ENCODE measurements around the gene TJP2.
A peak's percentile ranks its signal among the peaks of the same experiment; 100 is the strongest.

TJP2 gene

GRCh38 chr9:69191231-69191630 is 17.2 kb downstream of the TJP2 start:
- DNase-seq (ENCODE audit: low read depth, low spot score), result no peak

GRCh38 chr9:69192214-69192613 is 18.1 kb downstream of the TJP2 start:
- DNase-seq (ENCODE audit: low read depth, low spot score), result no peak

- no peak for DNase-seq (ENCODE audit: low read depth, low spot score)
Measured at GRCh38 chr9:69193685-69194032, 19.6 kb downstream of the TJP2 start.

- DNase-seq (ENCODE audit: low read depth, low spot score), result no peak
Measured at GRCh38 chr9:69194702-69195418, 20.8 kb downstream of the TJP2 start.

GRCh38 chr9:69195668-69196067 is 21.6 kb downstream of the TJP2 start:
- DNase-seq (ENCODE audit: low read depth, low spot score), result no peak

GRCh38 chr9:69197687-69198086 is 23.6 kb downstream of the TJP2 start:
- DNase-seq (ENCODE audit: low read depth, low spot score), result no peak

DNA sequence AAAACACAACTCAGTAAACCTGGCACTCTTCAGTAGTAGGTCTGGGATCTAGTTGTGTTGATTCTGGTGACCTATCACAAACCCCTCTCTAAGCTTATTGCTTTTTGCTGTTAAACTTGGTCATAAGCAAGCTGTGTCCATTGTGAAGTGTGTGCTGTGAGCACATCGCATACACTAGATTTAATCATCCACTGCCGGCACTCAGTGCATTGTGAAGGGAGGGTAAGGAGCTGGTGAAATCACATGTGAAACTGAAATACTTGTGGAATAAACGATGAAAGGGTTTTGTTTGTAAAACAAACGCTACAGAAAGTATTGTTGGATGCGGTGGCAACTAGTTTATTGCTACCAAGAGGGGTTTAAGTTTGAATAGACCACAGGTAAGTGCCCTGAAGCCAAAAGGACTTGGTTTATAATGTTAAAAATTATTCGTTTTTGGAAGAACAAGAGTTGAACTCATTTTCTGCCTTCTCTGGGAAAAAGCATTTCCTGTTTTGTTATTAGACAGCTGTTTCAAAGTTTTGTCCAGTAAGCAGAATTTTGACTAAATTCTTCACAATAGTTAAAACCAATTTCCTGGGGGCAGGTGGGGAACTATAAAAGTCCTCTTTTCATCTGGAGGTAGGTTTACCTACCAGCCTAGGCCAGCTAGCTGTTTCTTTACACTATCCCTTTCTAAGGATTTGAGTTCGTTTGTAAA is 24.6 kb downstream of the TJP2 start:
- no peak for DNase-seq (ENCODE audit: low read depth, low spot score)

DNA sequence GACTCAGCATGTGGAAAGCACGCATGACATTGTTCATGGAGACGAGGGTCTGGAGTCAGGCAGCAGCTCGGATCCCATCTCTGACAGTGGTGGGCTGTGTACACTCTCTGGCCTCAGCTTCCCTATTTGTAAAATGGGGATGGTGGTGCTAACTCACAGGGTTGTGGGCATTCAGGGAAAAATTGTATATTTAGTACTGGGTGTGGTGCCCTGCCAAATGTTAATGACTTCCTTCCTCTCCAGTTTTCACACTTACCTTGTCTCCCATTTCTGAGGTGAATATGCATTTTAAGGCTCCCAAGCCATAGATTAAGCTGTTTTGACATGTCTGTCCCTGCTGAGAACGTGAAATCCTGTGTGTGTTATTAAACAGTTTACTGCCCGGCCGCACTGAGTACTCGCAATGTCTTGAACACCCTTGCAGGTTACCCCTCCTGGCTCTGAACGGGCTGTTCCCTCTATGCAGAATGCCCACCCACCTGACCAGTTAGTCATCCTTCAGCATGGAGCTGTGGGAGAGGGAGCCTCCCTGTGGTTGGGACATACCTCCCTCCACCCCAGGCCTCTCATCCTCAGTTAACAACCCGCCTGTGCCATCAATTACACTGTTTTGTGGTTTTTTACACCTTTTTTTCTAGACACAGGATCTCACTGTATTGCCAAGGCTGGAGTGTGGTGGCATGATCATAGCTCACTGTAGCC is 25.8 kb downstream of the TJP2 start:
- DNase-seq (ENCODE audit: low read depth, low spot score), result peak; percentile 32

GRCh38 chr9:69202556-69202955 is 28.5 kb downstream of the TJP2 start:
- DNase-seq (ENCODE audit: low read depth, low spot score), result no peak

DNA sequence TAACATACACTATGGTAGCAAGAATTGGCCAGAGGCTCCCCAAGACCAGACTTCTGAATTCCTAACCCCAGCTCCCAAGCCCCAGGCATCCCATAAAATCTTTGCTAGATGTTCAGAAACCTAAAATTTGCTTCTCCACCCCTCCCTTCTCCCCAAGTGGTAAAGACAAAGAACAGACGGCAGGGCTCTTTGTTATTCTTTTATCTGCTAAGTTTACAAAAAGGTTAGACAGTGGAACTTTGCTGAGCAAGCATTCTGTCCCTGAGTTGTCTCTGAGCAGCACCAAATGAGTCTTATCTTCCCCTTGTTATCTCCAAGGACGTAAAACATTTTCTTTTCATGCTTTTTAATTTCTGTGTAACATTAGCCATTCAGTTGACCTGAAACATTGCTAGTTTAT is 30.2 kb downstream of the TJP2 start:
- no peak for DNase-seq (ENCODE audit: low read depth, low spot score)

GRCh38 chr9:69204849-69205248 is 30.8 kb downstream of the TJP2 start:
- no peak for DNase-seq (ENCODE audit: low read depth, low spot score)

DNA sequence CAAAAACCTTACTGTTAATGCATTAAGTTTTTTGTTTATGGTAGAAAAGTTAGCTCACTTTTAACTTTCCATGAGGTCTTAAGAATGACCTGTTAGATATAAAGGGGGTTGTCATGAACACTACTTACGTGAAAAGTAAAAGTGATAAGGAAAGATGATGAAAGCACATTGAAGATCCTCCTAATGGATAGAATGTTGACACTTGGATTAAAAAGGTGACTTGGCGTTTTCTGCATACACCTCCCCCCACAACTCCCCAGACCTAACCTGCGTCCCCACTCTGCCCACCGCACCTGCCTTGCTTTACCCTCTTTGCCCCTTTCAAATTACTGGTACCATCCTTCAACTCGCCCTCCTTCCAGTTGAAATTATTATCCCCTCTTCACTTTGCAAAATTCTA is 32.0 kb downstream of the TJP2 start:
- DNase-seq (ENCODE audit: low read depth, low spot score), result no peak

- DNase-seq (ENCODE audit: low read depth, low spot score), result no peak
Measured at GRCh38 chr9:69207503-69207902, 33.4 kb downstream of the TJP2 start.

DNA sequence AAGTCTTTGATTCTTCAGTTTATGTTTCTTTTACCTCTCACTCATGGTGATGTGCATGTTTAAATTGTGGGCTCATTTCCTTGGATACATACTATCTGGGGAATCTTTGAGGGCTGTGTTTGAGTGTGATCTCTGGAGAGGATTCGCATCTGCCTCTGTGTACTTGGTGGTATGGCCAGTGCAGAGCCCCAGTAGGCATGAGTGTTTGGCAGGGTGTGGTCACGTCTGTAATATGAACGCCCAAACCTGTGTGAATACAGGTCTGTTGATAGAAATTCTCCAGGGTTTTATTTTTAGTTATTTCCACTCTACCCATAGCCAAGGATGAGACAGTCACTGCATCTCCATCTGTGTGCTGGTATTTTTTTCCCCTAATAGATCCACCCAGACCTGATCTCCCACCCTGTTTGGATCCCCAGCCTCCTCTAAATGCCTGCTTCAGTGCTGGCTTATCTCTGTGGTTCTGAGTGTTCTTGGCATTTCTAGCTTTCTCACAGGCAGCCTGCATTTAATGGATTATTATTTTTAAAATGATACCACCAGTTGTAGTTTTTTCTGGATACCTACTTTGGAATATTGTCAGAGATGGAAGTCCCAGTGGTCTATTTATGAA is 37.5 kb downstream of the TJP2 start:
- no peak for DNase-seq (ENCODE audit: low read depth, low spot score)

DNA sequence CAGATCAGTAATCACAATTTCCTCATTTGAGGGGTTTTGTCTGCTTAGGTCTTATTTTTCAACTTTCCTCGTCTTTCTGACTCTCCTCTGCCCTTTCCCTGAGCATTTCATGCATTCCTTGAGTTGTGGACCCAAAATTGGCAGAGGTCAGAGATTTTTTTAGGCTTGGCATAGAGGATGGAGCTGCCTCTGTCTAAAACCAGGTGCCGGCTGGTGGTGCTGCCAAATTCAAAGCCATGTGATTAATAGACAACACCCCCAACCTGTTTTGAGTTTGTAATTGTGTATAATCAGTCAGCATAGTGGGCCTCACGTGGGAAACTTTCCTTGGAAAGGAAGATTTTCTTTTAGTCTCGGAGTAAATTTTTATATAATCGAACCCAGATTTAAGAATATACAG is 39.6 kb downstream of the TJP2 start:
- DNase-seq (ENCODE audit: low read depth, low spot score), result no peak

DNA sequence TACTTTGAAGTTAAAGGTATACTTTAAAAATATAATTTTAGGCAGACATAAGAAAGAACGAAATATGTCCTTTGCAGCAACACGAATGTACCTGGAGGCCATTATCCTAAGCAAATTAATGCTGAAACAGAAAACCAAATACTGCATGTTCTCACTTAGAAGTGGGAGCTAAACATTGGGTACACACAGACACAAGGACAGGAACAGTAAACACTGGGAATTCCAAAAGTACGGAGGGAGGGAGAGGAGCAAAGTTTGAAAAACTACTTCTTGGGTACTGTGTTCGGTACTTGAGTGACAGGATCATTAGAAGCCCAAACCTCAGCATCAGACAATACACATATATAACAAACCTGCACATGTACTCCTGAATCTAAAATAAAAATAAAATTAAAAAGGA is 40.9 kb downstream of the TJP2 start:
- DNase-seq (ENCODE audit: low read depth, low spot score), result no peak

- no peak for DNase-seq (ENCODE audit: low read depth, low spot score)
Measured at GRCh38 chr9:69215774-69216485, 41.9 kb downstream of the TJP2 start.

GRCh38 chr9:69218166-69218565 is 44.1 kb downstream of the TJP2 start:
- no peak for DNase-seq (ENCODE audit: low read depth, low spot score)

DNA sequence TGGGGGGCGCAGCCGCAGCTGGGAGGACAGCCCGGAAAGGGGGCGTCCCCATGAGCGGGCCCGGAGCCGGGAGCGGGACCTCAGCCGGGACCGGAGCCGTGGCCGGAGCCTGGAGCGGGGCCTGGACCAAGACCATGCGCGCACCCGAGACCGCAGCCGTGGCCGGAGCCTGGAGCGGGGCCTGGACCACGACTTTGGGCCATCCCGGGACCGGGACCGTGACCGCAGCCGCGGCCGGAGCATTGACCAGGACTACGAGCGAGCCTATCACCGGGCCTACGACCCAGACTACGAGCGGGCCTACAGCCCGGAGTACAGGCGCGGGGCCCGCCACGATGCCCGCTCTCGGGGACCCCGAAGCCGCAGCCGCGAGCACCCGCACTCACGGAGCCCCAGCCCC is 47.0 kb downstream of the TJP2 start:
- no peak for DNase-seq (ENCODE audit: low read depth, low spot score)

DNA sequence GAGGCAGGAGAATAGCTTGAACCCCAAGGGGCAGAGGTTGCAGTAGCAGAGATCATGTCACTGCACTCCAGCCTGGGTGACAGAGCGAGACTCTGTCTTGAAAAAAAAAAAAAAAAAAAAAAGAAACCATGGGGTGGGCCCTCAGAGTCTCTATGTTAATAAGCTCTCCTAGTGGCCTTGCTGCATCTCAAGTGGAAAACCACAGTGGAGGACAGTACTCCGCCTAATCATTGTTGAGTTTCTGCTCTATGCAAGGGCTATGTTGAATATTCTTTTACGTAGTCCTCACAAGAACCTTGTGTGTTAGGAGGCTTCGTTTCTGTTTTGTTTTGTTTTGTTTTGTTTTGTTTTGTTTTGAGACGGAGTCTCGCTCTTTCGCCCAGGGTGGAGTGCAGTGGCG is 48.9 kb downstream of the TJP2 start:
- no peak for DNase-seq (ENCODE audit: low read depth, low spot score)

- DNase-seq (ENCODE audit: low read depth, low spot score), result peak; percentile 81
Measured at GRCh38 chr9:69223605-69224004, 49.5 kb downstream of the TJP2 start.

DNA sequence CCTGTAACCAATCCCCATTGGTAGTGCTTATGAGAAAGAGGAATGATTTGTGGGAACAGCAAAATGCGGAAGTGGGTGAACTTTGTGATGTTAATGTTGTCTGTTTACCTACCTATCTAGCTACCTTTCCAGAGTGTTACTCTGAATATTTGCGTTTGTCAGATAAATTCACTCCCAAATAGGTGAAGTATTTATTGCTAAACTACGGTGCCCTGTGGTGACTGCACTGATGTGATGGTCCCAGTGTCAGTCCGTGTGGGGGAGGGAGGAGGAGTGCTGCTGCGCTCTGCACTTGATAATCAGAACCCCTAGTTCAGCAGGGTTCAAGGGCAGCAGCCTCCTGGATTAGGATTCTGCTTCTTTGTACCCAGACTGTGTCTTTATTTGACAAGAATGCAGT is 55.3 kb downstream of the TJP2 start:
- DNase-seq (ENCODE audit: low read depth, low spot score), result no peak

Data from ELF-1 (cell line).